COLO829 (cell line): Measurements from ENCODE around the gene RPL13A.

Experiments used
- DNase-seq: peaks from one replicate; pipeline ENCODE4 v3.0.0; 2012; ENCODE audit warnings: low spot score

Gene RPL13A

GRCh38 chr19:49486232-49486631 is 1.2 kb upstream of the RPL13A start:
- DNase-seq: no peak

GRCh38 chr19:49486710-49487276 is 615 bp upstream of the RPL13A start:
- DNase-seq: no peak

GRCh38 chr19:49488046-49488862 is 846 bp downstream of the RPL13A start:
- DNase-seq: no peak

GRCh38 chr19:49488863-49489537 is 1.6 kb downstream of the RPL13A start:
- DNase-seq: no peak

GRCh38 chr19:49489601-49490167 is 2.3 kb downstream of the RPL13A start:
- DNase-seq: no peak

GRCh38 chr19:49490287-49491029 is 3.0 kb downstream of the RPL13A start:
- no peak for DNase-seq

GRCh38 chr19:49491030-49491803 is 3.8 kb downstream of the RPL13A start:
- DNase-seq: no peak

GRCh38 chr19:49491804-49492572 is 4.6 kb downstream of the RPL13A start:
- no peak for DNase-seq

- DNase-seq: no peak
Observed at GRCh38 chr19:49492573-49493405, 5.4 kb downstream of the RPL13A start.

- DNase-seq: no peak
Observed at GRCh38 chr19:49496574-49497008, 9.2 kb downstream of the RPL13A start.

GRCh38 chr19:49497047-49497788 is 9.8 kb downstream of the RPL13A start:
- peak; percentile 67 for DNase-seq

- no peak for DNase-seq
Observed at GRCh38 chr19:49497789-49498103, 10.3 kb downstream of the RPL13A start.

GRCh38 chr19:49498475-49498874 is 11.1 kb downstream of the RPL13A start:
- DNase-seq: no peak

- no peak for DNase-seq
Observed at GRCh38 chr19:49499030-49499670, 11.7 kb downstream of the RPL13A start.

GRCh38 chr19:49502866-49503581 is 15.6 kb downstream of the RPL13A start:
- DNase-seq: peak; percentile 66

- DNase-seq: no peak
Observed at GRCh38 chr19:49503582-49503962, 16.2 kb downstream of the RPL13A start.

GRCh38 chr19:49506575-49507105 is 19.2 kb downstream of the RPL13A start:
- DNase-seq: peak; percentile 59
